HEK293 (cell line): ENCODE data around the gene GRAP2.

ENCODE experiments used
- CTCF ChIP-seq: fragments of 450-650 bp; formaldehyde crosslinking; IDR thresholded peaks from 2 replicates; pipeline ENCODE4 v1.5.1; 2016; ENCODE audit warnings: missing biosample characterization, missing genetic modification characterization
- ELK4 ChIP-seq: IDR thresholded peaks from 2 replicates; pipeline ENCODE4 v1.6.1; 2011; ENCODE audit warnings: mild to moderate bottlenecking, low read depth, low read length, borderline replicate concordance
- GLI4 ChIP-seq: fragments of 450-650 bp; formaldehyde crosslinking; IDR thresholded peaks from 2 replicates; pipeline ENCODE4 v1.5.1; 2016; ENCODE audit warnings: missing biosample characterization, missing genetic modification characterization
- PRDM4 ChIP-seq: fragments of 450-650 bp; formaldehyde crosslinking; IDR thresholded peaks from 2 replicates; pipeline ENCODE4 v1.5.1; 2017; ENCODE audit warnings: missing biosample characterization, missing genetic modification characterization
- YY1 ChIP-seq: fragments of 450-650 bp; formaldehyde crosslinking; IDR thresholded peaks from 2 replicates; pipeline ENCODE4 v1.5.1; 2018; ENCODE audit warnings: missing biosample characterization, missing genetic modification characterization
- ZNF121 ChIP-seq: fragments of 450-650 bp; formaldehyde crosslinking; IDR thresholded peaks from 2 replicates; pipeline ENCODE4 v1.5.1; 2016; ENCODE audit warnings: missing biosample characterization, missing genetic modification characterization
- ZNF16 ChIP-seq: fragments of 450-650 bp; formaldehyde crosslinking; IDR thresholded peaks from 2 replicates; pipeline ENCODE4 v1.5.1; 2016; ENCODE audit warnings: low read depth, missing biosample characterization, missing genetic modification characterization
- ZNF24 ChIP-seq: fragments of 450-650 bp; formaldehyde crosslinking; IDR thresholded peaks from 2 replicates; pipeline ENCODE4 v1.5.1; 2016; ENCODE audit warnings: missing biosample characterization, missing genetic modification characterization
- ZNF26 ChIP-seq: fragments of 450-650 bp; formaldehyde crosslinking; IDR thresholded peaks from 2 replicates; pipeline ENCODE4 v1.5.1; 2016; ENCODE audit warnings: missing biosample characterization, missing genetic modification characterization
- ZNF660 ChIP-seq: fragments of 450-650 bp; IDR thresholded peaks from 2 replicates; pipeline ENCODE4 v1.5.1; 2018; ENCODE audit warnings: missing biosample characterization, mild to moderate bottlenecking, missing genetic modification characterization
- ZNF768 ChIP-seq: fragments of 450-650 bp; formaldehyde crosslinking; IDR thresholded peaks from 2 replicates; pipeline ENCODE4 v1.5.1; 2018; ENCODE audit warnings: missing biosample characterization, mild to moderate bottlenecking, missing genetic modification characterization

GRCh38 chr22:39994566-39995392 lies 93.9 kb downstream of the GRAP2 start, which contains the start of gene FAM83F:
- TF ChIP-seq CTCF (tag by site-specific recombination) (no peak), ZNF660 (no peak), GLI4 (tag by site-specific recombination) (no peak), ELK4 (no peak), ZNF121 (no peak), YY1 (no peak), ZNF24 (tag by site-specific recombination) (no peak), ZNF26 (tag by site-specific recombination) (no peak), ZNF768 (no peak), PRDM4 (no peak), ZNF16 (no peak)
